SK-N-SH (cell line): Measurements from ENCODE around the gene TRAPPC8. TPM values are rescaled to one million over a fixed set of nuclear protein-coding genes. Genes with fewer than 3 reads are reported as not detected.

ENCODE experiments used
- CTCF ChIA-PET: fragments of 300-600, 350-600 bp; formaldehyde crosslinking; extraction: SDS; loops from one replicate; lab custom pipeline; 2021; lab: Yijun Ruan, JAX
- POLR2A ChIA-PET: fragments of 350-600 bp; sonication (Branson Sonifier 250); formaldehyde crosslinking; extraction: SDS; loops from one replicate; lab custom pipeline; 2020; ENCODE audit warnings: antibody characterized with exemption, inconsistent platforms; lab: Yijun Ruan, JAX
- DNase-seq: peaks from one replicate; pipeline ENCODE4 v3.0.0; 2012
- H2AFZ ChIP-seq: fragments of 200-600 bp; sonication (generic); 2 replicates; pipeline ENCODE4 v1.8.1; 2016; ENCODE audit warnings: antibody characterized with exemption, mild to moderate bottlenecking, low read depth
- H3F3A ChIP-seq: fragments of 200-600 bp; sonication (generic); replicated peaks from 2 replicates; pipeline ENCODE3; 2016; ENCODE audit warnings: antibody characterized with exemption, mild to moderate bottlenecking; ENCODE audit not compliant: insufficient read depth
- H3K27ac ChIP-seq, 2 experiments: fragments of 200-500 bp in 1 of 2; fragments of 200-600 bp in 1 of 2; sonication (Bioruptor generic) in 1 of 2; sonication (generic), shearing (Covaris generic) in 1 of 2; 2 replicates each; pipeline versions ENCODE4 v1.5.1 to v1.6.1; 2014 to 2016; ENCODE audit warnings: low read depth in 2 of 2, inconsistent platforms in 1 of 2, low read length in 1 of 2, mild to moderate bottlenecking in 1 of 2, mixed read lengths in 1 of 2
- H3K27me3 ChIP-seq: fragments of 200-600 bp; sonication (generic), shearing (Covaris generic); 2 replicates; pipeline ENCODE4 v1.6.1; 2016; ENCODE audit warnings: mixed run types; ENCODE audit not compliant: insufficient read depth
- H3K36me3 ChIP-seq, 2 experiments: fragments of 200-500 bp in 1 of 2; fragments of 200-600 bp in 1 of 2; sonication (Bioruptor generic) in 1 of 2; sonication (generic) in 1 of 2; replicated peaks in 1 of 2; 2 replicates each; pipeline versions ENCODE3 to v1.5.1; 2014 to 2016; ENCODE audit warnings: low read length in 1 of 2, mild to moderate bottlenecking in 1 of 2; ENCODE audit not compliant: insufficient read depth in 2 of 2, control insufficient read depth in 1 of 2
- H3K4me1 ChIP-seq, 2 experiments: fragments of 200-500 bp in 1 of 2; fragments of 200-600 bp in 1 of 2; sonication (Bioruptor generic) in 1 of 2; sonication (generic), shearing (Covaris generic) in 1 of 2; 2 replicates each; pipeline versions ENCODE4 v1.5.1 to v1.6.1; 2014 to 2016; ENCODE audit warnings: low read depth in 1 of 2, low read length in 1 of 2, mixed run types in 1 of 2; ENCODE audit not compliant: insufficient read depth in 2 of 2, control insufficient read depth in 1 of 2
- H3K4me2 ChIP-seq: fragments of 200-600 bp; sonication (generic), shearing (Covaris generic); 2 replicates; pipeline ENCODE4 v1.6.1; 2017; ENCODE audit warnings: mixed run types
- H3K4me3 ChIP-seq, 2 experiments: fragments of 200-500 bp in 1 of 2; fragments of 200-600 bp in 1 of 2; sonication (Bioruptor generic) in 1 of 2; sonication (generic), shearing (Covaris generic) in 1 of 2; 2 replicates each; pipeline versions ENCODE4 v1.5.1 to v1.8.1; 2014 to 2016; ENCODE audit warnings: low read depth in 2 of 2, inconsistent platforms in 1 of 2, low read length in 1 of 2, mild to moderate bottlenecking in 1 of 2, mixed read lengths in 1 of 2, moderate library complexity in 1 of 2
- H3K79me2 ChIP-seq: fragments of 200-600 bp; sonication (generic); 2 replicates; pipeline ENCODE4 v1.8.1; 2017; ENCODE audit warnings: mild to moderate bottlenecking; ENCODE audit not compliant: insufficient read depth
- H3K9ac ChIP-seq: fragments of 200-600 bp; sonication (generic); 2 replicates; pipeline ENCODE4 v1.6.1; 2017; ENCODE audit warnings: mixed run types
- H3K9me2 ChIP-seq: fragments of 200-600 bp; sonication (generic); 2 replicates; pipeline ENCODE4 v1.6.1; 2017; ENCODE audit warnings: mixed run types
- H3K9me3 ChIP-seq: fragments of 200-600 bp; sonication (generic); 2 replicates; pipeline ENCODE4 v1.6.1; 2017; ENCODE audit warnings: mixed run types, mild to moderate bottlenecking, moderate library complexity
- H4K20me1 ChIP-seq: fragments of 200-600 bp; sonication (generic); 2 replicates; pipeline ENCODE4 v1.6.1; 2017; ENCODE audit warnings: mild to moderate bottlenecking, mixed run types; ENCODE audit not compliant: insufficient read depth
- CHD2 ChIP-seq: fragments of 150-350 bp; IDR thresholded peaks from 2 replicates; pipeline ENCODE4 v1.6.1; 2018; ENCODE audit warnings: low read length; ENCODE audit not compliant: partially characterized antibody
- FOSL2 ChIP-seq: IDR thresholded peaks from 2 replicates; pipeline ENCODE4 v1.4.0; 2012; ENCODE audit warnings: low read depth, mild to moderate bottlenecking, moderate library complexity, borderline replicate concordance
- GATA2 ChIP-seq: sonication (generic); formaldehyde crosslinking; IDR thresholded peaks from 2 replicates; pipeline ENCODE4 v1.5.0; 2020; ENCODE audit warnings: mild to moderate bottlenecking, missing genetic modification reagents
- JUND ChIP-seq: IDR thresholded peaks from 2 replicates; pipeline ENCODE4 v1.4.0; 2012
- MEF2A ChIP-seq: IDR thresholded peaks from 2 replicates; pipeline ENCODE4 v1.4.0; 2012; ENCODE audit warnings: low read depth, borderline replicate concordance
- NFIC ChIP-seq: IDR thresholded peaks from 2 replicates; pipeline ENCODE4 v1.4.0; 2012; ENCODE audit warnings: borderline replicate concordance
- NRF1 ChIP-seq: IDR thresholded peaks from 2 replicates; pipeline ENCODE4 v1.6.1; 2012; ENCODE audit warnings: low read depth, mild to moderate bottlenecking, low read length
- POLR2AphosphoS5 ChIP-seq: IDR thresholded peaks from 2 replicates; pipeline ENCODE4 v1.6.1; 2012; ENCODE audit warnings: low read depth, low read length
- RAD21 ChIP-seq: IDR thresholded peaks from 2 replicates; pipeline ENCODE4 v1.6.1; 2012; ENCODE audit warnings: mild to moderate bottlenecking, low read length
- SMC3 ChIP-seq: IDR thresholded peaks from 2 replicates; pipeline ENCODE4 v1.6.1; 2012; ENCODE audit warnings: low read depth, low read length, improper control_type of control experiment
- TAF1 ChIP-seq: IDR thresholded peaks from 2 replicates; pipeline ENCODE4 v1.6.1; 2012; ENCODE audit warnings: low read depth, mild to moderate bottlenecking, low read length, moderate library complexity, borderline replicate concordance
- WGBS: methylation state at CpG from one replicate; pipeline ENCODE4 v1.1.6; 2017; ENCODE audit warnings: low lambda C conversion rate; 5-methylcytosine and 5-hydroxymethylcytosine counted together
- polyA plus RNA-seq, 3 experiments: library from polyadenylated mRNA; depleted of rRNA; stranded (reverse); fragments of >200 nt; gene quantifications; 2 replicates each; pipeline ENCODE4 v1.2.3, GENCODE V29; 2012
- TF ChIP-seq, protein P1 (sequence below): fragments of 200-600 bp; sonication (generic); IDR thresholded peaks from 2 replicates; pipeline ENCODE4 v1.6.1; 2017; ENCODE audit warnings: antibody characterized with exemption, mild to moderate bottlenecking, moderate library complexity

TRAPPC8 gene
- polyA plus RNA-seq, 1 of the 3 experiments (the other 2 are of a cell fraction), result 14.9 TPM

DNA sequence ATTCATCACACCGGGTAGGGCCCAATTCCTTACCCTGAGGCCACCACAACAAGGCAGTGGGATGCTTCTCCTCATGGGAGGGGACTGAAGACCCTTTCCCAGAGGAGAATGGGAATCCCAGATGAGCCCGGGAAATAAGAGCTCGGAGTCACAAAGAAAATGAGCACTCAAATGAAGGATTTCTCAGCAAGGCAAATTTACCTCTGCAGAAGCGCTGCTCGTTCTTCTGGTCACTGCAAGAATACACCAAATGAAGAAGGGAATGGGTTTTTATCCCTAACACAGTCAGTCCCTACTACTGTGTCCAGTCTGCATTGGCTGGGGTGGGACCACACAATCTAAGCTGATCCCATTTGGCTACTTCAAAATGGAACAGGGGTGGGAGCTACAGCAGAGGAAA, 35.7 kb upstream of the TRAPPC8 start:
- no peak overlapping the region for H2AFZ ChIP-seq
- ChIA-PET CTCF (interaction anchor here (1.0 to 3.7 kb wide), 4 partner anchors 157 to 422 kb away, joined by 3 to 28 read pairs (median 8); no protein-coding TSS in a partner anchor), POLR2A (no interaction called here)
- H3K4me3 ChIP-seq, result no peak overlapping the region
- no peak for DNase-seq
- no peaks in the 10 kb centered on the region for H3K79me2 ChIP-seq
- no peak overlapping the region for H3K4me2 ChIP-seq
- H3K27ac ChIP-seq, result no peak overlapping the region
- no peaks in the 10 kb centered on the region for H3K9me2 ChIP-seq
- H3K27me3 ChIP-seq, result no peaks in the 10 kb centered on the region
- H3K9ac ChIP-seq, result no peak overlapping the region
- H4K20me1 ChIP-seq, result no peaks in the 10 kb centered on the region
- no peak for TF ChIP-seq FOSL2
- TF ChIP-seq TAF1, result no peak
- TF ChIP-seq GATA2 (CRISPR knock-in tag), result no peak
- no peak for TF ChIP-seq NFIC
- no peak for TF ChIP-seq POLR2AphosphoS5
- TF ChIP-seq MEF2A, result no peak
- no peak for TF ChIP-seq NRF1
- no peaks in the 10 kb centered on the region for H3K36me3 ChIP-seq
- no peaks in the 10 kb centered on the region for H3K9me3 ChIP-seq
- WGBS, result 15% methylated on average over 5 of the region's 5 CpGs
- no peaks in the 10 kb centered on the region for H3K4me1 ChIP-seq
- no peaks in the 10 kb centered on the region for H3F3A ChIP-seq

GRCh38 chr18:31977270-31977872, 34.4 kb upstream of the TRAPPC8 start:
- Histone ChIP-seq H3K36me3 (no peaks in the 10 kb centered on the region), H3K4me2 (no peak overlapping the region), H3K4me3 (no peak overlapping the region; a peak in 1 of 4 replicates), H3K79me2 (no peaks in the 10 kb centered on the region), H3K9ac (no peak overlapping the region), H3K27me3 (no peaks in the 10 kb centered on the region), H3K9me3 (no peaks in the 10 kb centered on the region), H3K4me1 (no peaks in the 10 kb centered on the region), H2AFZ (peak overlapping the region; percentile 31; the same call in 1 of the 2 replicates), H3K9me2 (no peaks in the 10 kb centered on the region), H3F3A (no peaks in the 10 kb centered on the region), H3K27ac (no peak overlapping the region), H4K20me1 (no peaks in the 10 kb centered on the region)
- ChIA-PET POLR2A (no interaction called here), CTCF (interaction anchor here (0.6 to 3.7 kb wide), 47 partner anchors 9 to 728 kb away, joined by 3 to 28 read pairs (median 4); partner anchors contain the start of genes RNF125 and TRAPPC8)
- WGBS, result 40% methylated on average over 9 of the region's 9 CpGs
- peak; percentile 57 for DNase-seq
- TF ChIP-seq SMC3 (peak; percentile 62), JUND (no peak), MEF2A (no peak), RAD21 (peak; percentile 88), CHD2 (no peak)
- TF ChIP-seq, protein P1, sequence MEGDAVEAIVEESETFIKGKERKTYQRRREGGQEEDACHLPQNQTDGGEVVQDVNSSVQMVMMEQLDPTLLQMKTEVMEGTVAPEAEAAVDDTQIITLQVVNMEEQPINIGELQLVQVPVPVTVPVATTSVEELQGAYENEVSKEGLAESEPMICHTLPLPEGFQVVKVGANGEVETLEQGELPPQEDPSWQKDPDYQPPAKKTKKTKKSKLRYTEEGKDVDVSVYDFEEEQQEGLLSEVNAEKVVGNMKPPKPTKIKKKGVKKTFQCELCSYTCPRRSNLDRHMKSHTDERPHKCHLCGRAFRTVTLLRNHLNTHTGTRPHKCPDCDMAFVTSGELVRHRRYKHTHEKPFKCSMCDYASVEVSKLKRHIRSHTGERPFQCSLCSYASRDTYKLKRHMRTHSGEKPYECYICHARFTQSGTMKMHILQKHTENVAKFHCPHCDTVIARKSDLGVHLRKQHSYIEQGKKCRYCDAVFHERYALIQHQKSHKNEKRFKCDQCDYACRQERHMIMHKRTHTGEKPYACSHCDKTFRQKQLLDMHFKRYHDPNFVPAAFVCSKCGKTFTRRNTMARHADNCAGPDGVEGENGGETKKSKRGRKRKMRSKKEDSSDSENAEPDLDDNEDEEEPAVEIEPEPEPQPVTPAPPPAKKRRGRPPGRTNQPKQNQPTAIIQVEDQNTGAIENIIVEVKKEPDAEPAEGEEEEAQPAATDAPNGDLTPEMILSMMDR, result peak; percentile 79
